ENCODE results near the gene SFSWAP. TPM values are rescaled to one million over a fixed set of nuclear protein-coding genes. Genes with fewer than 3 reads are reported as not detected.

Gene SFSWAP
- total and polyA plus RNA-seq, 2 experiments from 2014 or later: 21.4 to 25.1 TPM

DNA sequence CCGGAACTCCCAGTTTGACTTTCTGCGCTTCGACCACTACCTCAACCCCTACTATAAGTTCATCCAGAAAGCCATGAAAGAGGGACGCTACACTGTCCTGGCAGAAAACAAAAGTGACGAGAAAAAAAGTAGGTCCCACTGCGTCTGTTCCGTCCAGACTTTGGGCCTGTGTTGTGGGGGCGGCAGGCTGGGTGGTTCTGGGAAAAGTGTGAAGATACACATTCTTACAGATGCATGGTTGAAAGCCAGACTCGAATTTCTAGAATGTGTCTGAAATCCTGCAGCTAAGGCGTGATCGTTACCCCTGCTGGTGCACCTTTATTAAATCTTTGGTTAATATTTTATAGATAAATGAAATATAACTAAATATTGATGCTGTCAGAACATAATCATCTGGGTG lies 14.6 kb downstream of the SFSWAP start:
- Histone ChIP-seq H3K4me3 (no peak overlapping the region), H3K9me2 (replicated peaks; ENCODE audit: insufficient read depth) (no peaks in the 10 kb centered on the region), H3K36me3 (replicated peaks; ENCODE audit: insufficient read depth, low read depth) (peaks cover 4% of the 10 kb centered on the region), H3K9me3 (ENCODE audit: low read depth) (no peaks in the 10 kb centered on the region), H3K4me1 (ENCODE audit: insufficient read depth) (no peaks in the 10 kb centered on the region), H2AFZ (no peak overlapping the region), H3K4me2 (no peak overlapping the region), H3K27ac (no peak overlapping the region), H4K20me1 (ENCODE audit: insufficient read depth, poor library complexity, severe bottlenecking) (no peaks in the 10 kb centered on the region), H3K27me3 (no peaks in the 10 kb centered on the region), H3K79me2 (peaks cover 32% of the 10 kb centered on the region)
- TF ChIP-seq EZH2 (IDR thresholded peaks at IDR 0.05; ENCODE audit: borderline replicate concordance) (no peak), CTCF (IDR thresholded peaks at IDR 0.05; ENCODE audit: poor library complexity) (no peak), EZH2phosphoT487 (IDR thresholded peaks at IDR 0.05; ENCODE audit: low read depth, severe bottlenecking, unreplicated experiment) (no peak)
- WGBS (ENCODE audit: low lambda C conversion rate, missing lambda C conversion rate): 96% methylated on average over 11 of the region's 11 CpGs
- DNase-seq (ENCODE audit: low spot score): no peak

- Histone ChIP-seq H2AFZ (no peak overlapping the region), H3K27me3 (no peaks in the 10 kb centered on the region), H3K9me3 (ENCODE audit: low read depth) (no peaks in the 10 kb centered on the region), H3K36me3 (replicated peaks; ENCODE audit: insufficient read depth, low read depth) (peaks cover 4% of the 10 kb centered on the region), H3K4me2 (no peak overlapping the region), H3K4me1 (ENCODE audit: insufficient read depth) (no peaks in the 10 kb centered on the region), H3K79me2 (peaks cover 9% of the 10 kb centered on the region), H3K4me3 (no peak overlapping the region), H4K20me1 (ENCODE audit: insufficient read depth, poor library complexity, severe bottlenecking) (no peaks in the 10 kb centered on the region), H3K27ac (no peak overlapping the region), H3K9me2 (replicated peaks; ENCODE audit: insufficient read depth) (no peaks in the 10 kb centered on the region)
- TF ChIP-seq EZH2 (IDR thresholded peaks at IDR 0.05; ENCODE audit: borderline replicate concordance) (no peak), CTCF (IDR thresholded peaks at IDR 0.05; ENCODE audit: poor library complexity) (no peak), EZH2phosphoT487 (IDR thresholded peaks at IDR 0.05; ENCODE audit: low read depth, severe bottlenecking, unreplicated experiment) (no peak)
- DNase-seq (ENCODE audit: low spot score): no peak
- WGBS (ENCODE audit: low lambda C conversion rate, missing lambda C conversion rate): 95% methylated on average over 8 of the region's 8 CpGs
Observed at GRCh38 chr12:131728720-131729119, 17.8 kb downstream of the SFSWAP start.

GRCh38 chr12:131729254-131729955 lies 18.5 kb downstream of the SFSWAP start:
- no peaks in the 10 kb centered on the region for H3K4me1 ChIP-seq (ENCODE audit: insufficient read depth)
- DNase-seq (ENCODE audit: low spot score): no peak
- no peak overlapping the region for H3K4me3 ChIP-seq
- no peaks in the 10 kb centered on the region for H3K9me2 ChIP-seq (replicated peaks; ENCODE audit: insufficient read depth)
- H3K4me2 ChIP-seq: no peak overlapping the region
- no peak overlapping the region for H2AFZ ChIP-seq
- H4K20me1 ChIP-seq (ENCODE audit: insufficient read depth, poor library complexity, severe bottlenecking): no peaks in the 10 kb centered on the region
- TF ChIP-seq EZH2phosphoT487 (IDR thresholded peaks at IDR 0.05; ENCODE audit: low read depth, severe bottlenecking, unreplicated experiment): no peak
- no peak for TF ChIP-seq CTCF (IDR thresholded peaks at IDR 0.05; ENCODE audit: poor library complexity)
- no peak for TF ChIP-seq EZH2 (IDR thresholded peaks at IDR 0.05; ENCODE audit: borderline replicate concordance)
- H3K36me3 ChIP-seq (replicated peaks; ENCODE audit: insufficient read depth, low read depth): peaks cover 4% of the 10 kb centered on the region
- H3K79me2 ChIP-seq: peaks cover 4% of the 10 kb centered on the region
- no peaks in the 10 kb centered on the region for H3K9me3 ChIP-seq (ENCODE audit: low read depth)
- no peak overlapping the region for H3K27ac ChIP-seq
- 75% methylated on average over 9 of the region's 9 CpGs for WGBS (ENCODE audit: low lambda C conversion rate, missing lambda C conversion rate)
- H3K27me3 ChIP-seq: no peaks in the 10 kb centered on the region

All from hepatocyte (in vitro differentiated cells).